Heart right ventricle (tissue), 16 donors: ENCODE measurements around the gene FAM118B. TPM values are rescaled to one million over a fixed set of nuclear protein-coding genes. Genes with fewer than 3 reads are reported as not detected.

Source experiments
- ATAC-seq, 8 donors: fragments of 200-7000 bp; cut with Tn5 transposase; one replicate each; pipeline ENCODE4 v1.9.1; 2020; ENCODE audit warnings: mild to moderate bottlenecking in 8 of 8, moderate library complexity in 8 of 8, moderate number of reproducible peaks in 1 of 8
- DNase-seq, 2 donors: peaks; one replicate each; pipeline ENCODE4 v3.0.0-alpha.2; 2020
- H3K27ac ChIP-seq, 10 donors: fragments of 200-600 bp; sonication (generic) in 2 of 10; one replicate each; pipeline versions ENCODE4 v1.5.0 to v1.8.0; 2020 to 2022; ENCODE audit warnings: mild to moderate bottlenecking in 3 of 10
- H3K27me3 ChIP-seq, 7 donors: fragments of 200-600 bp; one replicate each; pipeline ENCODE4 v1.8.0; 2021 to 2022; ENCODE audit warnings: mild to moderate bottlenecking in 2 of 7
- H3K36me3 ChIP-seq, 9 donors: fragments of 200-600 bp; sonication (generic) in 1 of 9; one replicate each; pipeline versions ENCODE4 v1.5.0 to v1.8.0; 2020 to 2022; ENCODE audit warnings: mild to moderate bottlenecking in 2 of 9
- H3K4me1 ChIP-seq, 9 donors: fragments of 200-600 bp; sonication (generic) in 1 of 9; one replicate each; pipeline versions ENCODE4 v1.5.0 to v1.8.0; 2020 to 2022; ENCODE audit warnings: mild to moderate bottlenecking in 4 of 9
- H3K4me3 ChIP-seq, 10 donors: fragments of 200-600 bp; sonication (generic) in 2 of 10; one replicate each; pipeline versions ENCODE4 v1.5.0 to v1.8.0; 2020 to 2022; ENCODE audit warnings: mild to moderate bottlenecking in 7 of 10, moderate library complexity in 2 of 10
- H3K9me3 ChIP-seq, 11 donors: fragments of 200-600 bp in 10 of 11; sonication (generic) in 2 of 11; one replicate each; pipeline versions ENCODE4 v1.5.0 to v1.8.0; 2013 to 2022; ENCODE audit warnings: mild to moderate bottlenecking in 2 of 11, control low read depth in 1 of 11, moderate library complexity in 1 of 11
- CTCF ChIP-seq, 9 donors: fragments of 200-600 bp; sonication (generic) in 2 of 9; IDR thresholded peaks; one replicate each; pipeline versions ENCODE4 v1.5.0 to v1.8.0; 2021 to 2022; ENCODE audit warnings: antibody characterized with exemption in 9 of 9, mild to moderate bottlenecking in 5 of 9, moderate library complexity in 1 of 9
- WGBS, 2 donors: extraction: QIAGEN DNeasy Blood & Tissue Kit; methylation state at CpG; one replicate each; pipeline ENCODE4 v1.1.7; 2013; ENCODE audit warnings: inconsistent platforms in 1 of 2; 5-methylcytosine and 5-hydroxymethylcytosine counted together
- intact Hi-C, 10 donors: fragments of 100-400 bp; cut with DNase I; formaldehyde crosslinking; loops; one replicate each; pipeline versions ENCODE4 v1.11.1 to v1.14.2; 2022
- polyA plus RNA-seq, 2 donors: library from polyadenylated mRNA; stranded (reverse); fragments of 200-250 nt; gene quantifications; one replicate each; pipeline ENCODE4 v1.2.3, GENCODE V29; 2013
- total RNA-seq, 10 donors: library from RNA; stranded (reverse); fragmentation: NEBNext Ultra II Directional in 3 of 10; extraction: Animal tissue kit (Norgen Biotek cat#: 25700) in 3 of 10; gene quantifications; one replicate each; pipeline versions ENCODE4 v1.2.1 to v1.2.4, GENCODE V29; 2021 to 2023
- donor health status: Arrhythmogenic right ventricular cardiomyopathy.
- donor health status: ischemic (EF 13 %, LVEDD 7.1; RV severe dilation, severe dysfunction).
- donor health status: healthy with polysubstance abuse.
- donor health status: DM: no; HTN: yes; CAD: no.
- donor health status: DM: no; HTN: no; CAD: no.
- donor health status: ischemic (EF 25% LVEDD 6.9; RV normal size, moderate dysfunction).
- donor health status: ischemic (EF 25% LVEDD 5.7; RV mildly dilated, moderate dysfunction).
- donor health status: healthy.
- donor health status: DM: yes; HTN: yes; CAD: no.
- donor health status: Ischemic cardiomyopathy.
- donor health status: ischemic (EF 35%, LVEDD 5.7; RV mildly dilated, moderate dysfunction).
- donor health status: nonischemic (EF 11% LVEDD 7.7; RV severe dilation, severe dysfunction).
- donor health status: DM: yes; HTN: yes; CAD: no.
- donor health status: PGD.
- donor health status: ischemic (EF 29% LVEDD 5.4; RV normal size, mild dysfunction).
- donor health status: nonischemic (EF 23%, LVEDD 6.1; RV moderate dilation, normal function).

The FAM118B gene
- total and polyA plus RNA-seq, 12 donors, result 7.6 to 52.8 (median 22.5) TPM

DNA sequence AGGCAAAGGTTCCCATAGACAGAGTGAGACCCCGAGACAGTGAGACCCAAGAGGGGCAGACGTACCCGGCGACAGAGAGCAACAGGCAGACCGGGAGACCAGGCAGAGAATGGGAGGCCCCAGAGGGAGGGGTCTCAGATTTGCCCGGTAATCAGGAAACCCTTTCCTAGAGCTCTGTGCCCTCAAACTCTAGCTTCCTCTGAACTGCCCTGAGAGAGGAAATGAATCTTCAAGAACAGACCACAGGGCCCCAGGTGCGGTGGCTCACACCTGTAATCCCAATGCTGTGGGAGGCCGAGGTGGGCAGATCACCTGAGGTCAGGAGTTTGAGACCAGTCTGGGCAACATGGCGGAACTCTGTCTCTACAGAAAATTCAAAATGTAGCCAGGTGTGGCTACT is 47.8 kb upstream of the FAM118B start:
- Histone ChIP-seq H3K27ac (no peak overlapping the region), H3K4me1 (no peaks in the 10 kb centered on the region), H3K4me3 (no peak overlapping the region), H3K36me3 (no peaks in the 10 kb centered on the region), H3K27me3 (peaks cover 0 to 7% (median 0%) of the 10 kb centered on the region in 7 donors), H3K9me3 (no peaks in the 10 kb centered on the region)
- DNase-seq (no peak), ATAC-seq (no peak)
- WGBS, 2 donors, result 78 to 86% methylated on average over 9 of the region's 9 CpGs
- no peak for TF ChIP-seq CTCF (IDR thresholded peaks at IDR 0.05)
- intact Hi-C loops, result no loop called here

- no peaks in the 10 kb centered on the region for H3K4me1 ChIP-seq
- no peak overlapping the region for H3K27ac ChIP-seq
- H3K4me3 ChIP-seq, result no peak overlapping the region
- TF ChIP-seq CTCF (IDR thresholded peaks at IDR 0.05), result no peak
- H3K9me3 ChIP-seq, result no peaks in the 10 kb centered on the region
- DNase-seq (no peak), ATAC-seq (no peak)
- intact Hi-C loops, result no loop called here
- WGBS, 2 donors, result 87 to 89% methylated on average over 8 of the region's 8 CpGs
- peaks cover 0 to 7% (median 0%) of the 10 kb centered on the region in 7 donors for H3K27me3 ChIP-seq
- H3K36me3 ChIP-seq, result no peaks in the 10 kb centered on the region
Measured at GRCh38 chr11:126164781-126165180, 46.8 kb upstream of the FAM118B start.

- no peak for TF ChIP-seq CTCF (IDR thresholded peaks at IDR 0.05)
- ATAC-seq, result no peak
- 86 to 87% methylated on average over 9 of the region's 9 CpGs for WGBS, 2 donors
- no peak overlapping the region for H3K27ac ChIP-seq
- DNase-seq, result no peak
- no peak overlapping the region for H3K4me3 ChIP-seq
- intact Hi-C loops, result no loop called here
- H3K27me3 ChIP-seq, result peaks cover 0 to 7% (median 0%) of the 10 kb centered on the region in 7 donors
- H3K36me3 ChIP-seq, result no peaks in the 10 kb centered on the region
- no peaks in the 10 kb centered on the region for H3K4me1 ChIP-seq
- no peaks in the 10 kb centered on the region for H3K9me3 ChIP-seq
Measured at GRCh38 chr11:126165311-126165720, 46.3 kb upstream of the FAM118B start.

- Histone ChIP-seq H3K4me1 (no peaks in the 10 kb centered on the region), H3K9me3 (no peaks in the 10 kb centered on the region), H3K27ac (no peak overlapping the region), H3K36me3 (no peaks in the 10 kb centered on the region), H3K27me3 (peaks cover 0 to 6% (median 0%) of the 10 kb centered on the region in 7 donors), H3K4me3 (no peak overlapping the region)
- 76 to 82% methylated on average over 10 of the region's 10 CpGs for WGBS, 2 donors
- no peak for DNase-seq
- ATAC-seq, result no peak
- TF ChIP-seq CTCF (IDR thresholded peaks at IDR 0.05), result no peak
- intact Hi-C loops, result no loop called here
Measured at GRCh38 chr11:126165757-126166156, 45.8 kb upstream of the FAM118B start.
